NK-92 (cell line): ENCODE measurements around the gene LOXL1.

Experiments used
- DNase-seq: peaks from one replicate; lab custom pipeline; 2025; ENCODE audit not compliant: unreplicated experiment; lab: John Stamatoyannopoulos, UW

Gene LOXL1, protein sequence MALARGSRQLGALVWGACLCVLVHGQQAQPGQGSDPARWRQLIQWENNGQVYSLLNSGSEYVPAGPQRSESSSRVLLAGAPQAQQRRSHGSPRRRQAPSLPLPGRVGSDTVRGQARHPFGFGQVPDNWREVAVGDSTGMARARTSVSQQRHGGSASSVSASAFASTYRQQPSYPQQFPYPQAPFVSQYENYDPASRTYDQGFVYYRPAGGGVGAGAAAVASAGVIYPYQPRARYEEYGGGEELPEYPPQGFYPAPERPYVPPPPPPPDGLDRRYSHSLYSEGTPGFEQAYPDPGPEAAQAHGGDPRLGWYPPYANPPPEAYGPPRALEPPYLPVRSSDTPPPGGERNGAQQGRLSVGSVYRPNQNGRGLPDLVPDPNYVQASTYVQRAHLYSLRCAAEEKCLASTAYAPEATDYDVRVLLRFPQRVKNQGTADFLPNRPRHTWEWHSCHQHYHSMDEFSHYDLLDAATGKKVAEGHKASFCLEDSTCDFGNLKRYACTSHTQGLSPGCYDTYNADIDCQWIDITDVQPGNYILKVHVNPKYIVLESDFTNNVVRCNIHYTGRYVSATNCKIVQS

DNA sequence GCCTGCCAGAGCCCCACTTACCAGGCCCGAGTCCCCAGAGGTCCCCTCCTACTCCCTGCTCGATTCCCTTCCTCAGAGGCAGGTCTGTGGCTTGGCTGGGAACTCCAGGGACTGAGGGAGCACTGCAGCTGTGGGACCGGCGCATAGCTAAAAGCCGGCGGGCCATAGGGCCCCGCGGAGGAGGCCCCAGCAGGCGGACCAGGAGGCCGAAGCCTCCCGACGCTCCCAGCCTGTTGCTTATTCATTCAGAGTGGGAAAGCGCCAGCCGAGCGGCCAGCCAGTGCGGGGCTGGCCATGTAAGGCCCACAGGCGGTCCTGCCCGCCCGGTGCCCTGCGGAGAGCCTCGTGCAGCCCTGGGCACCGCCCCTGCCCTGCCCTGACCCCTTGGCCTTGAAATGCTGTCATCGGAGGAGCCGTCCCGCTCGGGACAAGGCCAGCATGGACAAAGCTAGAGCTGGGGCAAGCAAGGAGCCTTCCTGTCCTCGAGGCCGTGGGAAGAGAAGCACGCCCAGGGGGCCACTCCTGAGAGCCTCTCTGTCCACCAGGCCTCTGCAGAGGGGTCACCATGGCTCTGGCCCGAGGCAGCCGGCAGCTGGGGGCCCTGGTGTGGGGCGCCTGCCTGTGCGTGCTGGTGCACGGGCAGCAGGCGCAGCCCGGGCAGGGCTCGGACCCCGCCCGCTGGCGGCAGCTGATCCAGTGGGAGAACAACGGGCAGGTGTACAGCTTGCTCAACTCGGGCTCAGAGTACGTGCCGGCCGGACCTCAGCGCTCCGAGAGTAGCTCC is at the start of gene LOXL1:
TSS of gene LOXL1 (plus strand) at position 244 of the 784 bp plus-strand sequence. CDS start at position 566, 322 bp downstream.
- no peak for DNase-seq

DNA sequence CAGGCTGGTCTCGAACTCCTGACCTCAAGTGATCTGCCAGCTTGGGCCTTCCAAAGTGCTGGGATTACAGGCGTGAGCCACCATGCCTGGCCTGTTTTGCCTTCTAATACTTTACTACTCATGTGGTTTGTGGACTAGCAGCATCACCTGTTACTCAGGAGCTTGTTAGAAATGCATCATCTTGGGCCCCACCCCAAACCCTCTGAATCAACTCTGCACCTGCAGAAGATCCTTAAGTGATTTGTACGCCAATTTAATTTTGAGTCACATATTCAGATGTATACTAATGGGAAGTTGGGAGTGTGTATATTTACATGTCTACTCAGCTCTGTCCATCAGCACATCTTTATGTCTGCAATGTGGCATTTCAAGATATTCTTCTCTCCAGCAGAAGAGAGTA is 46.8 kb upstream of the LOXL1 start:
- DNase-seq = no peak

DNA sequence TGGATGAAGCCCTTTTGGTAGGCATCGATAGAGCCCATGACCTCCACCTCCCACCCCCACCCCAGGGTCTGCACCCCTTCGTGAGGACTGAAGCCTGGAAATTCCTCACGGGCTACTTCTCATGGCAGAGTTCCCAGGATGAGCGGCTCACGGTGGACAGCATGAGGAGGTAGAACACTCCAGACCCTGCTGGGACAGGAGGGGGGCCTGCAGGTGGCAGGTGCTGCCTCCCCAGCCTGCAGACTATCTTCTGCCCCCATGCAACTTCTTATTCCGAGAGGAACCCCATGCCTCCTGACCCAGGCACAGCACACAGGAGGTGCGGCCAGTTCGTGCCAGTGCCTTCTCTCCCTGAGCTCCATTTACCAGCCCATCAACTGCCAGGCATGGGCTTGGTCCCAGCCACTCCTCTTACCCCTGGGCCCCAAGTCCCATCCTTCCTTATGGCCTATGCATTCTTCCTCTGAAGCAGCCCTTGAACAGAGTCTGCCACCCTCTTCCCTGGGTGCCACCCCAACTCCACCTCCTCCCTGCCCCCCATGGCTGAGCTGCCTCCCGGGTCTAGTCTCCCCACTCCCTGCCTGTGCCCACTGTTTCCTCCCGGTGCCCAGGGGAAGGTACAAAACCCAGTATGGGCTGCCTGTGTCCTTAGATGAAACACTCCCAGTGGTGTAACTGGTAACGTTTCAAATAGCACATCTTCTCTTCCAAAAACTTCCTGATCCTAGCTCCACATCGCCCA is 44.5 kb upstream of the LOXL1 start:
- DNase-seq = no peak

DNA sequence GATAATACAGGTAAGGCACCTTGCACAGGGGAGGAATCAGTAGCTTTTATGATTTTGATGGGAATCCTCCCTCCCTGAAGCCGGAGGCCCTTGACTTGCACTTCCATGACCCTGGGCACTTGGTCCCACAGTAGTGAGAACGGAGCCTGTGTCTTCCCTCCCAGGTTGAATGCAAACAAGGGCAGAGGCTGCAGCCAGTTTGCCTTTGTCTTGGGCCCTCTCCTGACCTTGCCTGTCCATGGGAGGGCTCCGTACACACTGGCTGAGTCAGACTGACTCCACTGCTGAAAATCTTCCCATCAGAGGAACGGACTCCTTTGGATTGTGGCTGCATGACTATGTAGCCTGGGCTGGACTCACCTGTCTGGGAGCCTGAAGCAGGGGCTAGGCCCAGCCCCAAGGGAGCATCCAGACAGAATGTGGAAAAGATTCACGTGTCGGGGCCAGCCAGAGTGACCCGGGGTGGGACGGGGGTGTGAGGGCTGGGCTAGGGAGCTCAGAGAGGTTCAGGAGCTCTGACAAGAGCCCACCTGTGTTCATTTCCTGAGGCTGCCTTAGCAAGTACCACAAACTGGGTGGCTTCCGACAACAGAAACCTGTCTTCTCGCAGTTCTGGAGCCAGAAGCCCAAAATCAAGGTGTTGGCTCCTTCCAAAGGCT is 43.4 kb upstream of the LOXL1 start:
- DNase-seq = no peak

DNA sequence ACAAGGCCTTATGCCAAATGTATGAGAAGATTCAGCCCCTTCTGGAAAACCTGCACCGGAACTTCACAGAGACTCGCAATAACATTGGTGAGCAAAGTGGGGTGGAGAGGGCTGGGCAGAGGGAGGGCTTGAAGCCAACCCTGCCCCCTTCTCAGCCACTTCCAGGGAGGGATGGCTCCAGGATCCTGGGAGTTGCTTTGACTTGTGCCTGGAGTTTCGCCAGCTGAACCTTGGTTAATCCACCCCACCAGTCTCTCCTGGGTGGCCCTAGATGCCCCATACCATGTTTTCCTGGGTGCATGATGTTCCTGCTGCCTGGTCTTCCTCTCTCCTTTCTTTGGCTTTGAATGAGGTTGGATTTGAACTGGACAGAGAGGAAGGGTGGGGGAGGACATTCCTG is 42.1 kb upstream of the LOXL1 start:
- DNase-seq = no peak

DNA sequence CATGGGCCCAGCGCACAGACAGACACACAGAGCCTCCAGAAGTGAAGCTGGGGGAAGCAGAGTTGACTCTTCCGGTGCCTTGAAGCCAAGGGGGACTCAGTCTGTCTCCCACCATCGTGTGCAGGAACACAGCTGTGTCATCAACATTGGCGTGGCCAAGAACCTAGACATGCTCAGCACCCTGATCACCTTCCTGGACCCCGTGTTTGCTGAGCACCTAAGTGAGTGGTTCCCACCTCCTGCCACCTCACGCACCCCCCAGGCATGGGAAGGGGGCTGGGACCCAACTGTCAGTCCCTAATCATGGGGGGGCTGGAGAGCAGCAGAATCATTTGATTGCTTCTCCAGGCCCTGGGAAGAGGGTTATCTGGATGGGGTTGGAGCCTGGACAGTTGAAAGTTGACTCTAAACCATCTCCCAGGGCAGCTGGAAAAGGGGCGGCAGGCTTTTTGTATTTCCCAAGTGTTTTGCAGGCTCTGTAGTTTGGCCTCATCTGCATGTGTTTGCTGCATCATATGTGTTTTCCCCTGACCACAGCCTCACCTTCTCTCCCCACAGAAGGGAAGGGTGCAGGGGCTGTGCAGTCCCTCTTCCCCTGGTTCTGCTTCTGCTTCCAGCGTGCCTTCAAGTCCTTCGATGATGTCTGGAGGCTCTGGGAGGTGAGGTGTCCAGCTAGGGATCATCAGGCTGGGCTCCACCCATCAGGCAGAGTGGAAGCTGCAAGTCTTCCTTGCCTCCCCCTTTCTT is 40.1 kb upstream of the LOXL1 start:
- no peak for DNase-seq

DNA sequence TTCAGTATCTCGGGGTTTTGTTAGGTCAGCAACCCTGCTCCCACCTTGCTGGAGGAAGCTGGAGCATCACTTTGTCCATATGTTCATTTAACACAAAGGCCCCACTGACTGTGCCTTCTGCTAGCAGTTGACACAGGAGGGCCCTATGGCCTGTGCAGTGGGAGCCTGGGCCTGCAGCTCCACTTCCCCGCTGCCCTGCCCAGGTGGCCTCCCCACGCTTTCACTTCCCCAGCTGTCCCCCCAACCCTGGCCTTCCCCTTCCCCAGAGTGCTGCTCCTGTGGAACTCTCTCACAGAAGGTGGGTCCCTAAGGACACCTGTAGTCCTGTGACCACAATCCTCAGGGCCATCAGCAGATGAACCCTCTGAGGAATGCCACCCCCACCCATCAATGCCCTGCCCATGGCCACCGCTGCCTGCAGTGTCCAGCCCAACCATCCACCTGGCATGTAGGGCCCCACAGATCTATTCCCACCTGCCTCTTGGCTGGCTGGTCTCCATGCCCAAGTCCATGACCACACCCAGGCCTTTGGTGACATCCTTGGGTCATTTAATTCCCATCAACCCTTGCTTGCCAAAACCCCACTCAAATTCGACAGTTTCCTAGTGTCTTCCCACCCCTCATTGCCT is 39.4 kb upstream of the LOXL1 start:
- DNase-seq = no peak

DNA sequence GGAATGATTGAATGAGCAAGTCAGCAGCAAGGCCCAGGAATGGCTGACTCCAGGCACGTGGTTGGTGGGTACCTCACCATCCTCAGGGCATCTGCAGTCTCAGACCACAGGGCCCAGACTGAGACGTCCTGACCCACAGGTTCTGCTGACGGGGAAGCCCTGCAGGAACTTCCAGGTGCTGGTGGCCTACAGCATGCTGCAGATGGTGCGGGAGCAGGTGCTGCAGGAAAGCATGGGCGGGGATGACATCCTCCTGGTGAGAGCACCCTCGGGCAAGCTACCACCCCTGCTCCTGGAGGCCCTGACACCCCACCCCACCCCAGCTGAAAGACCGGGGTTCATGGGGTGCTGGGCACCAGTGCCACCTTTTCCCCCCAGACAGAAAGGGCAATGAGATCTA is 38.8 kb upstream of the LOXL1 start:
- DNase-seq = no peak

DNA sequence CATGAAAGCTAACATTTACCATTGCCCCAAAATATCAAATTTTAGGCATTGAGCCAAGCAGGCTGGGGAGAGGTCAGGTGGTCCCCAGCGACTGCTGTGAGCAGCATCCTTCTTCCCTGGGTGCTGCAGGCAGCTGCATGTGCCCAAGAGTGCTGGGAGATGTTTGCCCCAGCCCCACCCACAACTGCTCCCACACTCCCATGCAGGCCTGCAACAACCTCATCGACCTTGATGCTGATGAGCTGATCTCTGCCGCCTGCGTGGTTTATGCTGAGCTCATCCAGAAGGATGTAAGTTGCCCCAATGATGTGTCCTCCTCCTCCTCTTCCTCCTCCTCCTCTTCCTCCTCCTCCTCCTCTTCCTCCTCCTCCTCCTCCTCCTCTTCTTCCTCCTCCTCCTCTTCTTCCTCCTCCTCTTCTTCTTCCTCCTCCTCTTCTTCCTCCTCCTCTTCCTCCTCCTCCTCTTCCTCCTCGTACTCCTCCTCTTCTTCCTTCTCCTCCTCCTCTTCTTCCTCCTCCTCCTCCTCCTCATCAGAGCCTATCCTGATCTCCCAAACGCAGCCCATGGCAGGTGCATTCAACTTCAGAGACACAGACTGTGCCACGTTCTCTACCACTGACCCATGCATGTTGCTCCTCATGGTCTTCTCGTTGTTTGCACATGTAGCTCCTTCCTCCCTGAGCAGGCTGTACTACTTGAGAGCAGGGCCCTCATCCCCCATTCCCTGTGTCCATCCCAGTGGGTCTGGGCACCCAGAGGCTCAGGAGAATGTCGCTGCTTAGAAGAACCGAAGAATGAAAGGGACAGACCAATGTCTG is 37.8 kb upstream of the LOXL1 start:
- no peak for DNase-seq

DNA sequence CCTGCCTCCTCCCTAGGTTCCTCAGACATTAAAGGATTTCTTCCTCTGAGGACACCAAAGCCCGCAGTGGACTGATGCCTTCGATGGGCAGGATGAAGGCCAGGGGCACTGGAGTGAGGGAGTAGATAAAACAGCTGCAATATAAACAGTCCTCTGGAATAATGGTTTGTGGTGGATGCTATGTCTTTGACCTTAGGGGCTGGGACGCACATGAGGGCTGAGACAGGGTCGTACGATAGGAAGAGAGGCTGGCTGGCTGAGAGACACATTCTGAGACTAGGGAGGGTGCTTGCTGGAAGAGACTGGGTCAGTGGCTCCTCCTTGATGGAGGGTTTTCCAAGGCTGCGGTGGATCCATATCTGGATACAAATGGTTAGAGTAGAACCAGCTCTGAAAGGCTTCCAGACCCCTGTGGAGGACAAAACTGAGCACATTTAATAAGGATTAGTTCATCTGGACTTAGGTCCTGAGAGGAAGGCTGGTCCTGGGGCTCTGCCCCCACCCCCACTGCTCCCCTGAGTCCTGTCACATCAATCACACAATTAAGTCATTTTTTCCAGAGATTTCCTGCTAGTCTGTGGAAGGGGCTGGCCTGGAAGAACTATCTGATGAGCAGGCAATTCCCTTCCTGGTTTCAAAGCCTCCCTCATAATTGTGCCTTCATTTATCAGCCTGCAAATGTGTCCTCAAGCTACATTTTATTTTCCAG is 37.1 kb upstream of the LOXL1 start:
- no peak for DNase-seq

DNA sequence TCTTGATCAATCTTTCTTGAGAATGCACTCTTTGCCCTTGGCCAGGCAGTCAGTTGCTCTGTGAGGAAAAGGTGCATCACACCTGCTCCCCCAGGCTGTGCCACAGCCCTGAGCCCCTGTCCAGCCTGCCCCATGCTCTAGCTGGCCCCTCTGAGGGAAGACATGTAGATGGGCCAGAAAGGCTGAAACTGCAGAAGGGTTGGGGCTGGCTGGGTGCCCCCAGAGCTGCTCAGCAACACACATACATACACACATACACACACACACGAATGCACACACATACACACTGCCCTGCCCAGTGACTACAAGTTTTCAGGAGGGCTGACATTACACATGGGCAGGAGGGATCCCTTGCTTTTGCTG is 36.5 kb upstream of the LOXL1 start:
- DNase-seq = no peak

DNA sequence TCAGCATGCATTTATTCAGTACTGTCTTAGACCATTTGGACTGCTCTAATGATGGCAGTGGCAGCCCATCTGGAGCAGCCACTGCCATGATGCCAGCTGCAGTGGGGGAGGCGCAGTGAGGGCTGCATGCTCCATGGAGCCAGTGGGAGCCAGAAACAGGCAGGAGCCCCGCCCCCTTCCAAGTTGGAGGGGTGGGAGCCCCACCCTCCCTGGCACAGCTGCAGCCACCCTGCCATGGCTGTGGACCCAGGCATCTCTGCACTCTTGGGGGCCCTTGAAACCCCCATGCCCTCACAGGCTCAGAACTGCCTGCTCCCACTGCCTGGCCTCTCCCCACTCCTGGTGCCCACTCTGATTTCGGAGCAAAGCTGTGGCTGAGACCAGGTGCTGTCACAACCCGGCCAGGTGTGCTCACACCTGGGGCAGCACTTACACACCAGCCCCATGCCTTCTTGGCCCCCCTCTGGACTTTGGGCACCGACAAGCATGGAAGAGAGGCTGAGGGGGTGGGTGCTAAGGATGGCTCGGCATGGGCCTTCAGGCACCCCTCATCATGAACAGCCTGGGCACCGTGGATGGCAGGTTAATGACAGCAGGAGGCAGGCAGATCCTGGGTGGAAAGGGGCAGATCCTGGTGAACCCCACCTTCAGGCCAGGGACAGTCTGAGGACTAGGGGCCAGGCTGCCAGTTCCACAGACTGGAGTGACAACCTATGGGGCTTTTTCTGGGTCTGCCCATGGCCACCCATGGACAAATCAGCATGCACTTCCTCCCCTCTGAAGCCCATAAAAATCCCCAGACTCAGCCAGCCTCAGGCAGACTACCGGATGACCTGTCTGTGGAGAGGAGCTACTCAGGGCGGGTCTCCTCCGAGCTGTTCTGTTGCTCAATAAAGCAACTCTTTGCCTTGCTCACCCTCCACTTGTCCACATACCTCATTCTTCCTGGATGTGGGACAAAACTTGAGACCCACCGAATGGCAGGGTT is 34.6 kb upstream of the LOXL1 start:
- no peak for DNase-seq

DNA sequence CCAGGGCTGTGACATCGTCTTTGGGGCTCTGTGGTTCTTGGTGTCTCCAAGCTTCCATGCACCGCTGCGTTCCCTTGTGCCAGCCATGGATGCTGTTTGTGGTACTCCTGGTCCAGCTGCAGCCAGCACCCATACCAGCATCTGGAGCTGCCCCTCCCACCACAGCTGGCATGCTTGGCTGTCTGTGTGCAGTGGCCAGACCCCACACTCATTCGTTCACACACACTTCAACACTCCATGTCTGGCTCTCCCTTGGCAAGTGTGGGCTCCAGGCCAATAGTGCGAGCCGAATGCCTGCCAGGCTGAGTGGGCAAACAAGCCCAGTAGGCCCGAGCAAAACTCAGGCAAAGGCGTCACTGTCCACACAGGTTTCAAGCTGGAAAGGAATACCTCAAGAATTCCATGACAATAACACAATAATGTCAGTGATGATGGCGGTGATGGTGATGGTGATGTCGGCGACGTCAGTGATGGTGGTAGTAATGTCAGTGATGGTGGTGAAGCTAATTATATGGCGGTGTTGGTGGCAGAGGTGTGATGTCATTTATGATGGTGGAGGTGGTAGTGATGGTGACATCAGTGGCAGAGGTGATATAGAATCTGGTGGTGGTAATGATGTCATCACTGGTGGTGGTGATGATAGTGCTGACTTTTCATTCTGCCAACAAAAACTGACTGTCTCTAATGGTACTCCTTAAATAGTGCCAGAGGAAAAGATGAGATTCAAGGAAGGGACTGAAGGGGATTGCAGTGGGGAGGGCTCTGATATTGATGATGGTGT is 33.6 kb upstream of the LOXL1 start:
- no peak for DNase-seq

DNA sequence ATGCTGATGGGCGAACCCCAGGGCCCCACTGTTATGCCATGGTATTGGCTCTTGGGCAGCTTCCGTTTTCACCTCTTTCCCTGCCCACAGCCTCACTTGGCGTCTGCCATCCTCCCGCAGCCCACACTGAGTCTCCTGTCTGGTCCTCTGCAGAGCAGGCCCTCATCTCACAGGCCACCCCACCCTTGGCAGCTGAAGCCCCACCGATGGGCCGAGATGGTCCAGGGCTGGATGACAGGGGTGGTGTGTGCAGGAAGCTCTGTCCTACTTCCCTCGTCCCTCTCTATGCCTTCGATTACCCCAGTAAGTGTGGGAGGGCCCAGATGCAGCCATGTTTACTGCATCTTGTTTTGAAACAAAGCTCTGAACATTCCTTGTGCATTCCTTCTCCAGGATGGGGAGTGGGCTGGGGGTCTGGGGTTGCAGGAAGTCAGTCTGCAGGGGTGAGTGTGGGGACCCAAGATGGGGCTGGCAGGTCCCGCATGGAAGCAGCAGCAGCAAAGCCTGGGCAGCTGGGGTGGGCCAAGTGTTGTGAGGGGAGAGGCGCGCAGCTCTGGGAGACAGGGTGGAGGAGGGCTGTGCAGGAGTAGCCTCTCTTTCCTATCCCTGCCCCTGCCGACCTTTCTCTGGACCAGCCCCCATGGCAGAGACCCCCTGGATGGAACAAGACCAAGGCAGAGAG is 32.0 kb upstream of the LOXL1 start:
- DNase-seq = no peak

DNA sequence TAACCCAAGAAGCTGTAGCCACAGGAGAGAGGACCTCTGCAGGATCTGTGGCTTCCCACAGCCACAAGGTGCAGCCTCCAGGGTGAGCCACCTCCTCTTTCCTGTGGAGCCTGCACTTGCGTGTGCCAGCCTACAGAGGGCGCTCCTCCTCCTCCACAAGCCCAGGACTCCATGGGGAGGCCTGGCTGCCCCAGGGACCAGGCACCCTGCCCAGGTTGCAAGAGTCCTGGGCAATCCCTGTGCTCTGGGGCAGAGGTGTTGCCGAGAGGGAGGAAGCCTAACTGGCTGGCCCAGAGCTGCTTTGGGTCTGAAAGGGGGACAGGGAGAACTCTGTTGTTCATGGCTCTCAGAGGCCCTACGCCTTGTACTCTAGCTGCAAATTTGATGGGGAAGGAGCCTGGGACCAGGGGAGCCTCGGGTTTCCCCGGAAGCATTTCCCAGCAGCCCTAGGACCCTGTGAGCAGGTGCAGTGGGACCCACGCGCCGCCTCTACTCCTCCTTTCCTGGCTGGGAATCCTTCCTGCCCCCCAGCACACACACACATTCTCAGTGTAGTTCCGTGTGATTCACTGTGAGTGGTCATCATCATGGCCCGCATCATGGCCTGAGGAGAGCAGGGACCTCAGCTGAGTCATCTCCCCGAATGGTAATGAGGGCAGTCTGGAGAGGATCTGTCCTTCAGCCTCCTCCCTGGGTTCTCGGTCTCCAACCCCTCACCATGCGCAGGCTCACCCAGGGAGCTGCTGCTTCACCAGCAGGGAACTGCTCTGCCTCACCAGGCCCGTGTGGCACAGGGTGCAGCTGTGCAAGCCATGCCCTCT is 28.6 kb upstream of the LOXL1 start:
- no peak for DNase-seq
